Endothelial cell of umbilical vein (primary cell): ENCODE data around the gene TMEM186. TPM values are rescaled to one million over a fixed set of nuclear protein-coding genes. Genes with fewer than 3 reads are reported as not detected.
"Not testable (repeated sequence)": the region's sequence is repeated elsewhere in the genome, so short reads cannot be mapped to it uniquely, and the experiment has no call there.

Experiments
- BruUV-seq: library from RNA; stranded (reverse); fragments of 400-500 nt; replicated peaks from 2 replicates; lab custom pipeline; 2021; lab: Mats Ljungman, UMichigan
- CTCF ChIA-PET: fragments of 300-600, 350-600 bp; sonication (Branson Sonifier 250); formaldehyde crosslinking; loops from one replicate; lab custom pipeline; 2021; ENCODE audit warnings: antibody characterized with exemption, inconsistent platforms; lab: Charles Lee
- POLR2A ChIA-PET: fragments of 300-600, 350-600 bp; sonication (Branson Sonifier 250); formaldehyde crosslinking; loops from one replicate; lab custom pipeline; 2021; ENCODE audit warnings: antibody characterized with exemption, inconsistent platforms; lab: Charles Lee
- DNase-seq: peaks from one replicate; pipeline ENCODE4 v3.0.0-alpha.2; 2011; ENCODE audit warnings: low read depth, low spot score
- FAIRE-seq: peaks from 2 replicates; lab custom pipeline; 2011; peaks lifted over from hg19 to GRCh38; lab: Jason Lieb, UNC
- H2AFZ ChIP-seq: 2 replicates; pipeline ENCODE4 v1.6.0; 2012; ENCODE audit warnings: low read depth, low read length, control low read depth, inconsistent platforms
- H3K27ac ChIP-seq: 2 replicates; pipeline ENCODE4 v1.5.1; 2011; ENCODE audit warnings: low read depth, mild to moderate bottlenecking, control low read depth, low read length, moderate library complexity; ENCODE audit not compliant: insufficient read depth
- H3K27me3 ChIP-seq, 2 experiments: 2 replicates each; pipeline versions ENCODE4 v1.6.0 to v1.6.1; 2011; ENCODE audit warnings: low read length in 2 of 2, mixed read lengths in 1 of 2; ENCODE audit not compliant: control insufficient read depth in 2 of 2, insufficient read depth in 2 of 2
- H3K36me3 ChIP-seq, 2 experiments: 2 replicates in 1 of 2; 3 replicates in 1 of 2; pipeline ENCODE4 v1.5.1; 2011; ENCODE audit warnings: low read length in 2 of 2, mild to moderate bottlenecking in 1 of 2, moderate library complexity in 1 of 2; ENCODE audit not compliant: control insufficient read depth in 2 of 2, insufficient read depth in 2 of 2; ENCODE audit errors: extremely low read depth in 1 of 2
- H3K4me1 ChIP-seq: 3 replicates; pipeline ENCODE4 v1.5.1; 2011; ENCODE audit warnings: mild to moderate bottlenecking, low read length; ENCODE audit not compliant: control insufficient read depth, insufficient read depth; ENCODE audit errors: extremely low read depth
- H3K4me2 ChIP-seq: 2 replicates; pipeline ENCODE4 v1.6.1; 2011; ENCODE audit warnings: low read length, control low read depth, mixed read lengths; ENCODE audit not compliant: insufficient read depth
- H3K4me3 ChIP-seq, 3 experiments: fragments of 200-600 bp in 1 of 3; sonication (generic), shearing (Covaris generic) in 1 of 3; replicated peaks in 1 of 3; 2 replicates each; pipeline ENCODE4 v1.5.1; 2011 to 2016; ENCODE audit warnings: control low read depth in 3 of 3, low read length in 3 of 3, mild to moderate bottlenecking in 2 of 3, inconsistent platforms in 1 of 3, low read depth in 1 of 3, moderate library complexity in 1 of 3; ENCODE audit not compliant: insufficient read depth in 1 of 3
- H3K79me2 ChIP-seq: 2 replicates; pipeline ENCODE4 v1.6.0; 2012; ENCODE audit warnings: low read length, inconsistent platforms; ENCODE audit not compliant: control insufficient read depth, insufficient read depth
- H3K9ac ChIP-seq: replicated peaks from 2 replicates; pipeline ENCODE3; 2011; ENCODE audit warnings: low read length, control low read depth; ENCODE audit not compliant: insufficient read depth; ENCODE audit errors: extremely low read depth
- H3K9me1 ChIP-seq: replicated peaks from 3 replicates; pipeline ENCODE4 v1.6.0; 2011; ENCODE audit warnings: mild to moderate bottlenecking, low read length; ENCODE audit not compliant: control insufficient read depth, insufficient read depth; ENCODE audit errors: extremely low read depth
- H3K9me3 ChIP-seq: replicated peaks from 2 replicates; pipeline ENCODE4 v1.5.1; 2012; ENCODE audit warnings: low read length, inconsistent platforms; ENCODE audit not compliant: control insufficient read depth, insufficient read depth
- H4K20me1 ChIP-seq: replicated peaks from 2 replicates; pipeline ENCODE3; 2011; ENCODE audit warnings: mild to moderate bottlenecking, low read length; ENCODE audit not compliant: control insufficient read depth, insufficient read depth; ENCODE audit errors: extremely low read depth
- EZH2 ChIP-seq: IDR thresholded peaks from 2 replicates; pipeline ENCODE4 v1.6.1; 2012; ENCODE audit warnings: borderline replicate concordance, low read depth, mild to moderate bottlenecking, moderate library complexity, low read length, inconsistent platforms; ENCODE audit not compliant: severe bottlenecking
- FOS ChIP-seq: IDR thresholded peaks from 2 replicates; pipeline ENCODE4 v1.6.1; 2011; ENCODE audit warnings: mild to moderate bottlenecking, low read length, moderate library complexity, borderline replicate concordance; ENCODE audit not compliant: insufficient read depth
- MAX ChIP-seq: IDR thresholded peaks from 2 replicates; pipeline ENCODE4 v1.6.1; 2011; ENCODE audit not compliant: insufficient read depth, insufficient read length
- POLR2A ChIP-seq: IDR thresholded peaks from 2 replicates; pipeline ENCODE4 v1.6.1; 2012; ENCODE audit warnings: low read depth, mild to moderate bottlenecking, control low read depth, low read length
- POLR2AphosphoS5 ChIP-seq: IDR thresholded peaks from 2 replicates; pipeline ENCODE4 v1.6.1; 2012; ENCODE audit warnings: low read depth, mild to moderate bottlenecking, control low read depth, low read length, moderate library complexity; ENCODE audit not compliant: insufficient read depth
- dilution Hi-C: fragments of 300-500 bp; cut with MboI; formaldehyde crosslinking; loops from one replicate; pipeline ENCODE4 v1.15.0; 2019; ENCODE audit warnings: low sequenced_read_pairs; ENCODE audit not compliant: extremely low pct_ligation_motif_present
- intact Hi-C: fragments of 100-400 bp; cut with micrococcal nuclease; formaldehyde crosslinking; loops from one replicate; pipeline ENCODE4 v1.10.0; 2022
- polyA plus RNA-seq, 4 experiments: library from polyadenylated mRNA; depleted of rRNA in 3 of 4; stranded (reverse) in 3 of 4; unstranded in 1 of 4; fragments of >200 nt; gene quantifications; 2 replicates each; pipeline versions ENCODE4 v1.2.1 to v1.2.3, GENCODE V29; 2011 to 2012; ENCODE audit warnings: missing spikeins in 1 of 4
- total RNA-seq: library from RNA; stranded (reverse); gene quantifications from 2 replicates; pipeline ENCODE4 v1.2.3, GENCODE V29; 2021

TMEM186 gene
- total and polyA plus RNA-seq, 2 donors (not counting 3 experiments of a cell fraction or from before 2014, with no cell fraction given), result 8.0 to 9.6 TPM

GRCh38 chr16:8795091-8795490 lies 2.3 kb downstream of the TMEM186 start:
- POLR2A ChIA-PET, result no interaction called here
- Histone ChIP-seq H2AFZ (no peak overlapping the region), H3K27me3 (no peaks in the 10 kb centered on the region), H3K27ac (no peak overlapping the region), H3K4me1 (peaks cover 25% of the 10 kb centered on the region), H3K9ac (no peak overlapping the region), H3K4me3 (no peak overlapping the region), H3K4me2 (no peak overlapping the region), H3K9me1 (no peaks in the 10 kb centered on the region), H3K36me3 (no peaks in the 10 kb centered on the region), H4K20me1 (no peaks in the 10 kb centered on the region), H3K9me3 (no peaks in the 10 kb centered on the region), H3K79me2 (peaks cover 40% of the 10 kb centered on the region)
- dilution Hi-C loops (no loop called here), intact Hi-C loops (loop anchor here (5.0 to 10.0 kb wide), 2 partner anchors 297 to 340 kb away; partner anchors contain the start of gene HAPSTR1)
- CTCF ChIA-PET, result no interaction called here
- FAIRE-seq (peak; percentile 28), DNase-seq (no peak)
- TF ChIP-seq FOS (no peak), POLR2A (no peak), EZH2 (no peak), MAX (no peak), POLR2AphosphoS5 (no peak)
- BruUV-seq, result no TSS peak

- no peaks in the 10 kb centered on the region for H3K36me3 ChIP-seq
- H3K27ac ChIP-seq, result no peak overlapping the region
- no peak overlapping the region for H2AFZ ChIP-seq
- dilution Hi-C loops (no loop called here), intact Hi-C loops (no loop called here)
- no peaks in the 10 kb centered on the region for H3K27me3 ChIP-seq
- no peak overlapping the region for H3K9ac ChIP-seq
- H3K9me3 ChIP-seq, result no peaks in the 10 kb centered on the region
- no TSS peak for BruUV-seq
- no peaks in the 10 kb centered on the region for H3K9me1 ChIP-seq
- no peak overlapping the region for H3K4me3 ChIP-seq
- CTCF ChIA-PET, result interaction anchor here (1.0 kb wide), 1 partner anchor 219 kb away, joined by 3 read pairs; no protein-coding TSS in a partner anchor
- FAIRE-seq (no peak), DNase-seq (no peak)
- POLR2A ChIA-PET, result no interaction called here
- no peaks in the 10 kb centered on the region for H3K79me2 ChIP-seq
- TF ChIP-seq POLR2A, result no peak
- H3K4me2 ChIP-seq, result no peak overlapping the region
- H4K20me1 ChIP-seq, result no peaks in the 10 kb centered on the region
- no peaks in the 10 kb centered on the region for H3K4me1 ChIP-seq
Observed at GRCh38 chr16:8788578-8789172, 8.8 kb downstream of the TMEM186 start.

- H3K36me3 ChIP-seq, H3K27me3 ChIP-seq, CTCF ChIA-PET, POLR2A ChIA-PET, H3K27ac ChIP-seq, H3K4me2 ChIP-seq, H3K9me1 ChIP-seq, H4K20me1 ChIP-seq, H3K4me1 ChIP-seq, dilution Hi-C loops, BruUV-seq, intact Hi-C loops, H3K79me2 ChIP-seq, H3K4me3 ChIP-seq, FAIRE-seq, H2AFZ ChIP-seq, DNase-seq, H3K9ac ChIP-seq, H3K9me3 ChIP-seq: not testable (repeated sequence)
Observed at GRCh38 chr16:8786316-8786715, 11.1 kb downstream of the TMEM186 start.
